Stimulated activated CD4-positive, alpha-beta T cell treated with anti-CD3 and anti-CD28 coated beads, Interleukin-4, amount 100 ng/mL, for 24 hours (primary cell): ENCODE results near the gene XXYLT1.
A peak's percentile ranks its signal among the peaks of the same experiment; 100 is the strongest.
"Not testable (repeated sequence)": the region's sequence is repeated elsewhere in the genome, so short reads cannot be mapped to it uniquely, and the experiment has no call there.

Experiments
- DNase-seq: peaks from one replicate; pipeline ENCODE4 v3.0.0-alpha.2; 2020

The XXYLT1 gene

DNA sequence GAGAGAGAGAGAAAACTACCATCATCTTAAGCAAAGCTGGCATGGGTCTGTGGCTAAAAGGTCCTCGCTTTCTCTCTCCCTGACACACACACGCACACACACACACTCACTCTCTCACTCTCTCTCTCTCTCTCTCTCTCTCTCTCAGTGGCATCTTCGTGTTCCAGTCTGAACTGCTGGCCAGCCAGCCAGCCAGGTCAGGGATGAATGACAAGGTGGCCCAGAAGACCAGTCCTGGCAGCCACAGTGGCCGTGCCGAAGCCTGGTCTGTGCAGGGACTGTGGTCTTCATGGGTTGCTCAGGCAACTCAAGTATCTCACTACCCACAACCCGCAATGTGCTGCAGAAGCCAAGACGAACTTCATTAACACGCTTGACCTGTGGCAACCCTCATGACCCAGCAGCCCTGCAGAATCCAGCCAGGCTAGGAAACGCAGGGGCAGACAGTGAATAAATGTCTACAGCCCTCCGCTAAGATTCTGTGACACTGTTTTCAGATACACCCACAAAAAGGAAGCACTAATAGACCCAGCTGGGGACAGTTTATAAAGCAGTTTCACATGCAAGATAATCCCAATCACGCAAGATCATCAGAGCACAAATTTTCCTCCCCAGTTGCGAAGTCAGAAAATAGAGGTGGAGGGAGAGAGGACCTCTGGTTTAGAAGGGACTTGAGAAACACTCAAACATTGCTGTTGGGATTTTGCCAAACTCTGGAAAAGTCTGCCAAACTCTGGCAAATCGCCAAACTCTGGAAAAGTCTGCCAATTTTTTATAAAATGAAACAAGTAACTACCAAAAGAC is 66.4 kb downstream of the XXYLT1 start:
- no peak for DNase-seq

DNA sequence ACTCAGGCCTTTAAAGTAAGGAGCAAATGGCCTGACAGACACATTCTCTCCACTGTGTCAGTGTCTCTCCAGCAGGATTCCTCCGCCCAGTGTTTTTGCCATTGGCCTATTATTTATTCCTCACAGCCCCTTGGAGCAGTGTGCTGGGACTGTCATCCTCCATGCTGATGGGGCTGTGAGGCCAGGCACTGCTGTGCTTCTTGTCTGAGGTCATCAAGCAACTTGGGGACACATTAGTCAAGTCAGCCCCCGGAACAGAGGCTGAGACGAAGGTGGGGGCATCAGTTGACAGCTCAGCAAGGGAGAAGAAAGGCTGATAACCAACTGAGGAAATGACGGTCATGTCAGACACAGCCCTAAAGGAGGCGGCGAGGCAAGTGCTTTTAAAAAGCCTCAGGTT is 67.4 kb downstream of the XXYLT1 start:
- DNase-seq: no peak

DNA sequence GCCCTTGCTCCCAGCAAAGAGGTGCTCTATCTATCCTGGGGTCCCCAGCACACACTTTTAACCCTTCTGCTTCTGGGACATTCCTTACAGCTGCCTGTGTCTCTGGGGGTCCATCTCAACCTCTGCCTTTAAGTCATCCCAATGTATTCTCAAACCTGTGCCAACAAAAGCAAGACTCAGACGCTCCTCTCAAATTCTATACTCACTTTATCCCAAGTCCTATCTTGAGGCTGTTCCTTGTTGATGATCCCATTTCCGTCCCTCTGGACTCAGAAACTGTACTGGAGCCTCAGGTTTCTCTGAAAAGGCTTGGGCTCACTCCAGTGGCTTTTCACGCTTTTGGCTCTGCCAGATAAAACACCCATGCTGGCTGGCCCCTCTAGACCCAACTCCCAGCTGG is 69.7 kb downstream of the XXYLT1 start:
- no peak for DNase-seq

DNA sequence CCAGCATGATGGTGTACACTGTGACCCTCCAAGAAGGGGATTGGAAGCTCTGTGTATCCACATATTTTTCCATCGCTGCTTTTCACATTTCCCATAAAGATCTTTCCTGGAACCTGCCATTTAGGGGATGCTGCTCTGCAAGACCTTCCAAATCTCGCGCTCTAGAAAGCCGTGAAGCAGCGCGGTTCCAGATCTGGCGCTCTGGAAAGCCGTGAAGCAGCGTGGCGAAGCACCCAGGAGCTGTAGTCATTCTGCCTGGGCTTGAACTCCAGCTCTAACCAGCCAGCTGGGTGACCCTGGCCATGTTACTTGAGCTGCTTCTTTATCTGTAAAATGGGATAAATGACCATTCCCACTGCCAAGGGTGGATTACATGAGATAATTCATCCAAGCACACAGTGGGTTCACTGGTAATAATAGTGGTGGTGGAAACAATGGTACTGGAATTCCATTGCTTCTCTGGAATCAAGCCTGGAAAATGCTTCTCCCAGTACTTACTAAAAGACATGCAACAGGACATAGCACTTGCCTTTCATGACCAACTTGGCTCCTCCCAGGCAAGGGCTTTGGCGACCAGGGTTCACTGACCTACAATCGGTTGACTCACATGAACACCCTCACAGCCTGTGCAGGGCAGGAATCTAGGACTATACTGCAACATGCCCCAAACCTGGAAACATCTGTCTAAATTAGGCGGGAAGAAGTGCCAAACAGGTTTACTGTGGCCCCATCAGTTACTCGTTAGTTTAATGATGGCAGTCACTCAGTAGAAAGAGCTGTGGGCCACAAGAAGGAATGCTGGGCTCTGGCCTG is 70.7 kb downstream of the XXYLT1 start:
- DNase-seq: no peak

DNA sequence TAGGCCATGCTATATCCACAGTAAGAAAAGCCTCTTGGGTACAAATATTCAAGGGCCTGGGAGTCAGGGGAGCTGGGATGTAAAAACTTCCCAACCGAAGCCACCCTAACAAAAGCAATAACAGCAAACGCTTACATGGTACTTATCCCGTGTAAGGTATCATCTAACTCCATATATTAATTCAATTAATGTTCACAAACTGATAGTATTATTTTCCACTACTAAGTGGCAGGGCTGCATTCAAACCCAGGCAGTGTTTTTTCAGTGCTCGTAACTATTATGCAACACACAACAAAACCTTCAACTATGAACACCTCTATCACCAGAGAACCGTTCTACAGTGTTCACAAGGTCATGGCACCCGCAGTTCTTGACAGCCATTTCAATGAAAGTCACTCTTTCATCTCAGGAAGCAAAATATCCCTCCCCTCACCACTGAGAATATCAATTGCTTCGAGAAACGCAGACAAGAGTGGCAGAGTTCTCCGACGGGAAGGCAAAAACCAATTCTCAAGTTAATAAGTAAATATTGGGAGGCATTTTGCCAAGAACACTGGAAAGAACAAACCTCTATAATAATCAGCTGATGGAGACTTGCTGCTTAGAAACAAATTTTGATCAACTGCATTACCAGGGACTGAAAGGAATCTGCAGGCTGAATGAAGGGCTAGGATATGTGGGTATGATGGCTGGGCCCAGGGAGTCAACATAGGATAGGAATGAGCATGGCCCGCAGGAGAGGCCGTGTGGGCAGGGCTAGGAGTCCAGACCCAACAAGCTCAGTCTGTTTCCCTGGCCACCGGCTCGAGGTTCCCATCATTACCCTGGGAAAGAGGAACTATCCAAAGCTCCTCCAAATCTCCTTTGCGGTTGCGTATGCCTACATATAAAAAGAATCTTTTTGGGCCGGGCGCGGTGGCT is 72.3 kb downstream of the XXYLT1 start:
- no peak for DNase-seq

DNA sequence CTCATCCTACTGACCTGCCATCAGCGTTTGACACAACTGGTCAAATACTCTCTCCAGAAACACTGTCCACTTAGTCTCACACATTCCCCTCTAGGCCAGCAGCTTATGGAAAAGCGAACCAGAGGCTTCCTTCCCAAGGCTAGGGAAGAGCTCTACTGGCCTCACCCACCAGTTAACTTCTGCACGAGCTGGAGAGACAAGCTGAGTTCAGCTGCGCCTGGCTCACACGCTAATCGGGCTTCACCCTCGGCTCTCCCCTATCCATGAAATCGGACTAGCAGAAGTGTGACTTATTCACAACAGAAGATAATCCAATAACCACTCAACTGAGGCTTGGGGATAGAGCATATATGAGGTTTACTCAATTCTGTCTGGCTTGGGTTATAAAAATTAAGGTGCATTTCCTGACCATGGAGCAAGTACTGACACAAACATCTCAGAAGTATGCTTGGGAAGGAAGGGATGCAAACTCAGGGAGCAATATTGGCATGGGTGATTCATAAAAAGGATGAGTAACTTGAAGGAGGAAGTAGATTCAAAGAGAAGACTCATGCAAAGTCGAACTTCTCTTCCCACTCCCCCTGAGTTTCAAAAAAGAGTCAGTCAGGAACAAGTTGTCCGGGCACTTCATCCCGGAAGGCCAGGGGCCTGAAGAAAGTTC is 73.1 kb downstream of the XXYLT1 start:
- no peak for DNase-seq

DNA sequence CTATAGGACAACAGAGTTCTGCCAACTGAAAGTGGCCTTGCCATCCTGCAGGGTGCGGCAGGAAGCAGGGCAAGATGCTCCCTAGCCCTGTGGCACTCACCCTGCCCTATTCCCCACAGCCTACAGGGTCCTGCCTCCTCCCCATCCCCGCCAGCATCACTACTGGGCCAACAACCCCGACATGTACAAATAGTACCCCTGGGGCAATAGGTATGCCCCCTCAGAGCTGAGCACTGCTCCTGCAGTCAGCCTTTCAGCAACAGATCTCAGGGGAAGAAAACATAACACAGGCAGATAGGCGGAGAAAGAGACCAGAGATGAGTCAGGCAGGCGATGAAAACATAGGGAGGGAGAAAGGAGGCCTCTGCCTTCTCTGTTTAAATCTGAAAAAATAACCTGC is 74.7 kb downstream of the XXYLT1 start:
- DNase-seq: no peak

DNA sequence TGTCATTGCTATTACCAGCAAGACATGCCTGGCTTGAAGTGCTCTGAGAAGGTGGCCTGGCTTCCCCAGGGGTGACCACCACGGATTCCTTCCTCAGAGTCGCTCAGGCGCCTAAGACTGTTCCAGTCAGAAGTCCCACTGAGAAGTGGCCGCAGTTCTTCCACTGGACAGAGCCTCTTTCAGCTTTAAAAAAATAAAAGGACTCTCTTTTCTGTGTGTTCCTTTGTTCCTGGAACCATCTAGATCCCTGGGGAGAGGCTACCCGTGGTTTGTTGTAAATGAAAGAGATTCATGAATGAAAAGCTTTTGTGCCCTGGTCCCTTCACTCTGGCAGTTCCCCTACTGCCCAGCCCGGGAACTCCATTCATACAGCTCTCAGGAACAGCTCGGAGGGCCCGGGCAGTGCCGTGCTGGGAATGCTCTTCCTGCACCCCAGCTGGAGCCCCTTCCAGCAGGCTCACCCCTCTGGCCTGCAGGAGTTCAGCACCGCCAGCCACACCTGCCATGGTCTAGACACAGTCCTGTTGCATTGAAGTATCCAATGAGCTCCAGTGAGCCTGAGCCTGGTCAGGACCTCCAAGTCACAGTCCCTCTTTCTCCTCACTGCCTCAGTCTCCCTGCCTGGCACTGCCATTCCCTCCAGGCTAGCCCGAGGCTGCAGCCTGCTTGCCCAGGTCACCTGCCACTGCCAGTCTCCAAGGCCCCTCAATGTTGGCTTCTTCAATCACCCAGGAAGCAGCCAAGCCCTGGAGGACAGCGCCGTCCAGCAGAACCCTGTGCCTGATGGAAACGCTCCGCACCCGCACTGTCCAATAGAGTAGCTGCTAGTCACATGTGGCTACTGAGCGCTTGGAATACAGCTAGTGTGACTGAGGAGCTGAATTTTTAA is 75.4 kb downstream of the XXYLT1 start:
- DNase-seq: no peak

DNA sequence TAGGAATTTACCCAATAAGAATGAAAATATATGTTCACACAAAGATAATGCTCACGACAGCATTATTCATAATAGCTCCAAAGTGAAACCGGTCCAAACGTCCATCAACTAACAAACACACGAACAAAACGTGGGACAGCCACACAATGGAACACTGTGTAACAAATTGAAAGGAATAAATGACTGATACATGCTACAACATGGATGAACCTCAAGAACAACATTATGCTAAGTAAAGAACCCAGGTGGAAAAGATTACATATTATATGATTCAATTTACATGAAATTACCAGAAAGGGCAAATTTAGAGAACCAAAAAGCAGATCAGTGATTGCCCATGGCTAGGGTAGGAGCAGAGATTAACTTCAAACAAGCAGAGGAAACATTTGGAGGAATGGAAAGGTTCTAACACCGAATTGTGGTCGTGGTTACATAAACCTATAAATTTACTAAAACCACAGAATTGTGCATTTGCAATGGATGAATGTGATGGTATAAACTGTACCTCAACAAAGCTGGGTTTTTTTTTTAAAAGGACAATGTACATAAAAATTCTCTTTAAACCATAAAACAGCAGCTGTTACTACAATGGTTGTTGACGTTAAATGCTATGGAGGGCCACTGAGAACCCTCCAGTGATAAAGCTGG is 76.3 kb downstream of the XXYLT1 start:
- peak; percentile 26 for DNase-seq

DNA sequence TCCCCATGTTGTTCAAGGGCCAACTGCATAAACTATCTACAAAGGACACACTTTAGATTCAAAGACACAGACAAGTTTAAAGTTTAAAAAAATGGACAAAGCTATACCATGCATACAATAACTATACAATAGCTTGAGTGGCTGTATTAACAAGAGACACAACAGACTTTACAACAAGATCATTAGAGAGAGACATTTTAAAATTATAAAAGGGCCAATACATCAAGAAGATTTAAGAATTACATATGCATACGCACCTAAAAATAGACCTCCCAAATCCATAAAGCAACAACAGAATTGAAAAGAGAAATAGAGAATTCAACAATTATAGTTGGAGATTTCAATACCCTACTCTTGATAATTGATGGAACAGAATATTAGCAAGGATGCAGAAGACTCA is 79.4 kb downstream of the XXYLT1 start:
- DNase-seq: no peak

DNA sequence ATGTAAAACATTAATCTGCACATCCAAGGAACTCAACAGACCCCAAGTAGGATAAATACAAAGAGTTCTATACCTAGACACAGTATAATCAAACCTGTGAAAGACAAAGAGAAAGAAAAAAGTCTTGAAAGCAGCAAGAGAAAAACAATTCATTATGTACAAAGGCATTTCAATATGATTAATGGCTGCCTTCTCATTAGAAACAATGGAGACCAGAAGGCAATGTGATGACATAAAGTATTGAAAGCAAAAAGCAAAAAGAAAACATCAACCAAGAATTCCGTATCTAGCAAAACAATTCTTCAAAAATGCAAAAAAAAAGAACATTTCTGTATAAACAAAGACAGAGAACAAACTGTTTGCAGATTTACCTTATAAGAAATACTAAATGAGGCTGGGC is 81.1 kb downstream of the XXYLT1 start:
- DNase-seq: no peak

DNA sequence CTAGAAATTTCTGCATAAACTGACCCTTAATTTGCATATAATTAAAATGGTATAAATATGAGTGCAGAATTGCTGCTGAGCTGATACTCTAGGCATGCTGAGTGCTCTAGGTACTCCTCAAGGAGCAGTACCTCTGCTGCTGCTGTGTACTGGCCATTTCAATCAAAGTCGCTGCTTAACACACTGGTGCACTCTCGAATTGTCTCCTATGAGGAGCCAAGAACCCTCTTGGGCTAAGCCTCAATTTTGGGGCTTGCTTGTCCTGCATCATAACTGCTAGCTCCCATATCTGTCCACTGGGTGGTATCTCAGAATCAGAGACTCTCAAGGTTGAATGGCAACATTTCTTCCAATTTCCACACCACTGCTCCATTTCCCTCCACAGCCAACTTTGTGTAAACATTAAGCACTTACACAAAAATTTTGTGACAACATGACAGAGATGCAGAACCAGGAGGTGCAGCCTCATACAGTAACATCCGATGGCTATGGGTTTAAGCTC is 82.5 kb downstream of the XXYLT1 start:
- no peak for DNase-seq

DNA sequence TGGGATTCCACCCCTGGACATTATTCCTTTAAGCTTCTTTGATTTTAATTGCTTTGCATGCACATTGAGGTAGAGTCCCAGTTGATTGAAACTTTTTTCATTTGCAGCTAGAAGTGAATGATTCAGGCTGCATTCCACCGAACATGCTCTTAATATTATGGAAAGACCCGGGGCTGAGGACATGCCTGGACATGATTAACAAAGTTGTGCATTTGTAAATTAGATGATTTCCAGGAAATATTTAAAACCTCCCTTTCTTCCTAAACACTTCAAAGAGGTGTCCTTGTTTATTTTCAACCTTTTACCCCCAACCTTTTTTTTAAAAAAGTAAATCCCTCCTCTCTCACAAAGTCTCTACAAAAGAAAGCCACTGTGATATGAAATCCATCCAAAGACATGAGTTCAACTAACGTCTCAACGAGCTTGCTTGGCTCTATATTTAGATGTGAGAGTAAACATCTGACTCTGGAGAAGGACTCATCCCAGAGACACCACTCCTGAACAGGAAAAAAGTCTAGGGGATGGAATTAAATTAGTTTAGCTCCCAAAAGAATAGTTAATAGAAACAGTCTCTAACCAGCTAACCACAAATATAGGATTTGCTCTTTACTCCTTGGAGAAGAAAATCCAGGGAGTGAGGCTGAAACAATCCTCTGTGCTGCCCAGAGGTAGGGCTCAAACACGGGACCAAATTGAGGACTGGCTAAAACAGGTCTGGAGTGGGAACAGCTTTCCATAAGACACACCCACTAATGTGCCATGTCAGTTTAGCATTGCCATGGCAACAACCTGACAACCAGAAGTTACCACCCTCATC is 83.1 kb downstream of the XXYLT1 start:
- DNase-seq: no peak

DNA sequence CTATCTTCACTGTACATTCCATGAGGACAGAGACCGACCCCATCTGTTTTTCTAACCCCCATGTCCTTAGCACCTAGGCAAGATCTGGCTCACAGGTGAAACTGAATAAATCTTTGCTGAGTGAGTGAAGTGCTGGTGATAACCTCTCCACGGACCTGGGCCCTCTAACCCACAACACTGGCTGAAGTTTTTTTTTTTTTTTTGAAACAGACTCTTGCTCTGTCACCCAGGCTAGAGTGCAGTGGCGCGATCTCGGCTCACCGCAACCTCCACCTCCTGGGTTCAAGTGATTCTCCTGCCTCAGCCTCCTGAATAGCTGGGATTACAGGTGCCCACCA is 84.3 kb downstream of the XXYLT1 start:
- DNase-seq: not testable (repeated sequence)

DNA sequence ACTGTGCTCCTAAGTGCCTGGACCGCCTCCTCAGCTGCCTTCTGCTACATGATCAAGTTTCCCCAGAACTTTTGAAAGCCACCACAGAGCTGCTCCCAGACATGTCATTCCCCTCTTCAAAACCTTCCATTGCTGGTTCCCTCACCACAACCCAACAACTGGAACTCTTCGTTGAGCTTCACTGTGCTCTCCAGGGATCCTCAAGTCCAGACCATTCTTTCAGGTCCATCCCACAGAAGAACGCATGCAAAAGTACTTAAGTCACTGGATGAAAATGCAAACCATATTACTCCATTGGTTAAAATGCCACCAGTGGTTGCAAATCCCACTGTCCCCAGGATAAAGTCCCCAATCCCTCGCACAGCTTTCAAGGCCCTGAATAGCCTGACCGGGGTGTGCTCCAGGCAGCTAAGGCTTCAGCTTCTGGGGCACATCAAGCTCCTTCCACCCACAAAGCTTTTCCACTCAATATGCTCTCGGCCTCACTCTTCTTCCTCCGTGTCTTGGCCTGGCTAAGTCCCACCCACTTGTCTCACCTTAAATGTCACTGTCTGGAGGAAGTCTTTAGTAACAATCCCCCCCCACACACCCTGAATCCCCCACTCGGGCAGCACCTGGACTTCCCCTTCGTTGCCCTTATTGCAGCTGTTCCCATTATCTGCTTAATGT is 84.8 kb downstream of the XXYLT1 start:
- peak; percentile 12 for DNase-seq

DNA sequence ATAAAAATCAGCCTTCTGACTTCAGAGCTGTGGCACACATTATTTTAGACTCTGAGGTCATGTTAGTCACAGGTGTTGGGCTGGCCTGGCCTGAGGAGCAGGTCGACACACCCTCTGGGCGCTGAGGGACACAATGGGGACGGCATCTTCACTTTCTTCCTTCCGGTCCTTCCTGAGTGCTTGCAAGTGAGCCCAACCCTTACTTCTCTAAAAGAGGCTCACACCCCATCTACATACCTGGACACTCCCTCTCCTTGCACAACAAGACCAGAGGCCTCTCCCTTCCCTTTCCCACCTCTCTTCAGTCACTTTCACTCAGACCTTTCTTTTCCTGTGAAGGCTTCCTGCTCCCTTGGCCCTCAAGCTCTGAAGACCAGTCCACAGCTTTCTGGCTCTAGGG is 85.4 kb downstream of the XXYLT1 start:
- no peak for DNase-seq

DNA sequence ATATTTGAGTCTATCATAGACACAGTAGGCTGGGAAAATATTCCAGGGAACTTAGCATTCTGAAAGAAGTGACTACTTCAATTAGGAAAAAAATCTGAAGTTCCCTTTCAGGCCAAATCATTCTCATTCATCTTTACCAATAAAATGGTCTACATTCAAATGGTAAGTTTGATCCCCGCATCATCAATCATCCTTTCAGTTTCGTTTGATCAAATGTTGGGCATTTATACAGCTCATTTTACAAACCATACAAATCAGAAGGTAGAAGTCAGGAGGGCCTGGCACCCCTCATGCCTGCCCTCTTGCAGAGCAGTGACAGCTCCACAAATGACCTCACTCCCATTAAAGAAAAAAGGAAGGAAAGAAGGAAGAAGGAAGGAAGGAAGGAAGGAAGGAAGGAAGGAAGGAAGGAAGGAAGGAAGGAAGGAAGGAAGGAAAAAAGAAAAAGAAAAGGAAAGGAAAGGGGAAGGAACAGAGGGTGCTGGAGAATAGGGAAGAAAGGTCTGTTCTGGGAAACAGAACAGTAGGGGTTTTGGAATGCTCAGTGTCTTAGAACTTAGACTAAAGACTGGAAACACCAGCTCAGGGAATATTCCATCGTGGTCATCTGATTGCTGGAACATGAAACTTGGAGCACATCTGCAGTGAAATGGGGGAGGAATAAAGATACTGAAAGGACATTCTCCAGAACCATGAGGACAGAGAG is 86.1 kb downstream of the XXYLT1 start:
- DNase-seq: no peak

DNA sequence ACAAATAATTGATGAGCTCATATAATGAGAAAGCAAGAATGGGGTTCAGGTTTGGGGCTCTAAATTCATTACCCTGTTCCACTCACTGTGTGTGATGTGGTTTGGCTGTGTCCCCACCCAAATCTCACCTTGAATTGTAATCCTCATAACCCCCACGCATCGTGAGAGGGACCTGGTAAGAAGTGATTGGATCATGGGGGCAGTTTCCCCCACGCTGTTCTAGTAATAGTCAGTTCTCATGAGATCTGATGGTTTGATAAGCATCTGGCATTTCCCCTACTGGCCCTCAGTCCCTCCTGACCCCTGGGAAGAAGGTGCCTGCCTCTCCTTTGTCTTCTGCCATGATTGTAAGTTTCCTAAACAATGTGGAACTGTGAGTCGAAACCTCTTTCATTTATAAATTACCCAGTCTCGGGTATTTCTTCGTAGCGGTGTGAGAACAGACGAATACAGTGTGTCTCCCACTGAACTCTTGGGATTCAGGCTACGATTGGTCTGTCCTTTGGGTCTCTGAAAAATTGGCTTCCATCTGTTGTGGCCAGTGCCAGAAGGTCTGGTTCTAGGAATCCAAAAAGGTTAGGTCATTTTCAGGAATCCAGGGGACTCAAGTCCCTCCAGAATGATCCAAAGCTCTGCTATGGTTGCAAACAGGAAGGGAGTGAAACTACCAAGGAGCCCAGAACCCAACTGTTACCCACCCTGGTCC is 87.7 kb downstream of the XXYLT1 start:
- peak; percentile 42 for DNase-seq
